ENCODE measurements around the gene PRR19.

The PRR19 gene

DNA sequence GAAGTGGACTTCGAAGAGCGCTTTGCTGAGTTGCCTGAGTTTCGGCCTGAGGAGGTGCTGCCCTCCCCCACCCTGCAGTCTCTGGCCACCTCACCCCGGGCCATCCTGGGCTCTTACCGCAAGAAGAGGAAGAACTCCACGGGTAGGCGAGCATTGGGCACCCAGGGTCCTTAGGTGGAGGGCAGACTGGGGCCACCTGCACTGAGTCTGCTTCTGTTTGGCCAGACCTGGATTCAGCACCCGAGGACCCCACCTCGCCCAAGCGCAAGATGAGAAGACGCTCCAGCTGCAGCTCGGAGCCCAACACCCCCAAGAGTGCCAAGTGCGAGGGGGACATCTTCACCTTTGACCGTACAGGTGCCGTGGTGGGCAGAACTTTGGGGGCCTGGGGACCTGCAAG is 8.0 kb upstream of the PRR19 start:
- Histone ChIP-seq H3K79me2 (ENCODE audit: control insufficient read depth, low read length) (no peaks in the 10 kb centered on the region), H3K4me3 (ENCODE audit: low read length) (no peak overlapping the region), H3F3A (ENCODE audit: control insufficient read depth, insufficient read depth) (peaks cover 2% of the 10 kb centered on the region; the same call in 1 of the 2 replicates), H4K20me1 (ENCODE audit: control insufficient read depth, insufficient read depth, low read depth, low read length) (no peaks in the 10 kb centered on the region), H3K36me3 (ENCODE audit: control insufficient read depth, low read length) (peaks cover 76% of the 10 kb centered on the region), H3K9me3 (ENCODE audit: control insufficient read depth, insufficient read depth, low read length) (no peaks in the 10 kb centered on the region), H3K4me2 (ENCODE audit: low read length) (no peak overlapping the region), H3K4me1 (ENCODE audit: control insufficient read depth, low read length) (peaks cover 3% of the 10 kb centered on the region; the same call in 1 of the 2 replicates), H3K27me3 (ENCODE audit: control insufficient read depth, low read length) (no peaks in the 10 kb centered on the region), H3K27ac (ENCODE audit: low read depth, low read length) (no peak overlapping the region), H3K9me2 (replicated peaks; ENCODE audit: control insufficient read depth, low read length) (no peaks in the 10 kb centered on the region)
- TF ChIP-seq, protein P1, sequence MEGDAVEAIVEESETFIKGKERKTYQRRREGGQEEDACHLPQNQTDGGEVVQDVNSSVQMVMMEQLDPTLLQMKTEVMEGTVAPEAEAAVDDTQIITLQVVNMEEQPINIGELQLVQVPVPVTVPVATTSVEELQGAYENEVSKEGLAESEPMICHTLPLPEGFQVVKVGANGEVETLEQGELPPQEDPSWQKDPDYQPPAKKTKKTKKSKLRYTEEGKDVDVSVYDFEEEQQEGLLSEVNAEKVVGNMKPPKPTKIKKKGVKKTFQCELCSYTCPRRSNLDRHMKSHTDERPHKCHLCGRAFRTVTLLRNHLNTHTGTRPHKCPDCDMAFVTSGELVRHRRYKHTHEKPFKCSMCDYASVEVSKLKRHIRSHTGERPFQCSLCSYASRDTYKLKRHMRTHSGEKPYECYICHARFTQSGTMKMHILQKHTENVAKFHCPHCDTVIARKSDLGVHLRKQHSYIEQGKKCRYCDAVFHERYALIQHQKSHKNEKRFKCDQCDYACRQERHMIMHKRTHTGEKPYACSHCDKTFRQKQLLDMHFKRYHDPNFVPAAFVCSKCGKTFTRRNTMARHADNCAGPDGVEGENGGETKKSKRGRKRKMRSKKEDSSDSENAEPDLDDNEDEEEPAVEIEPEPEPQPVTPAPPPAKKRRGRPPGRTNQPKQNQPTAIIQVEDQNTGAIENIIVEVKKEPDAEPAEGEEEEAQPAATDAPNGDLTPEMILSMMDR (IDR thresholded peaks at IDR 0.05; ENCODE audit: low read depth, low read length, poor library complexity, severe bottlenecking) = no peak
- TF ChIP-seq EZH2phosphoT487 (IDR thresholded peaks at IDR 0.05; ENCODE audit: borderline replicate concordance, low read length) = no peak

DNA sequence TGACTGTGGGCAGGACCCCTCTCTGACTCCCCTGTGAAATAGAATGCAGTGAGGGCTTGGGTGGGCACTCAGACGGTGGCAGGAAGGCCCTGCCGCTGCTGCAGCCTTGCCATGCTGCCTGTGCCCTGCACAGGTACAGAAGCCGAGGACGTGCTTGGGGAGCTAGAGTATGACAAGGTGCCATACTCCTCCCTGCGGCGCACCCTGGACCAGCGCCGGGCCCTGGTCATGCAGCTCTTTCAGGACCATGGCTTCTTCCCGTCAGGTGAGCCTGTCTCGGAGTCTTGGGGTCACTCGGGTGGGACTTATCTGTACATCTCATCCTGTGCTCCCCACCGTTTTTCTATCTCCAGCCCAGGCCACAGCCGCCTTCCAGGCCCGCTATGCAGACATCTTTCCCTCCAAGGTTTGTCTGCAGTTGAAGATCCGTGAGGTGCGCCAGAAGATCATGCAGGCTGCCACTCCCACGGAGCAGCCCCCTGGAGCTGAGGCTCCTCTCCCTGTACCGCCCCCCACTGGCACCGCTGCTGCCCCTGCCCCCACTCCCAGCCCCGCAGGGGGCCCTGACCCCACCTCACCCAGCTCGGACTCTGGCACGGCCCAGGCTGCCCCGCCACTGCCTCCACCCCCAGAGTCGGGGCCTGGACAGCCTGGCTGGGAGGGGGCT is 7.3 kb upstream of the PRR19 start:
- peaks cover 69% of the 10 kb centered on the region for H3K36me3 ChIP-seq (ENCODE audit: control insufficient read depth, low read length)
- H3K79me2 ChIP-seq (ENCODE audit: control insufficient read depth, low read length) = no peaks in the 10 kb centered on the region

DNA sequence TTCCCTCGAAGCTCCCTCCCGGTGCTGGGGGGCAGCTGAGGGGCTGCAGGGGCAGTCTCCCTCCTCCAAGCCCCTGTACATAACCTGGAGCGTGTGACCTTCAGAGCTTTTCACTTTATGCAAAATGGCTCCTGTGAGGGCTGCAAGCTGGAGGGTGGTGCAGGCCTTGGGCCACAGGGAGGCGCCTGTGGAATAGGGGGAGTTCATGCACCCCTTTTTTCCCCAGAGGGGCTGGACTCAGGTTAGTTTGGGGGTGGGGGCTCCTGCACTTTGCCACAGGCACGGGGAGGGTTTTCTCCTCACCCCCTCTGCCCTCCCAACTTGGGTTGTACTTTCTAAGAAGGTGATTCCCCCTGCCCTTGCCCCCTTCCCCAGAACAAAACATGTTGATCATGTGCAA is 6.6 kb upstream of the PRR19 start:
- H3K27me3 ChIP-seq (ENCODE audit: control insufficient read depth, low read length) = no peaks in the 10 kb centered on the region
- no peaks in the 10 kb centered on the region for H3K9me3 ChIP-seq (ENCODE audit: control insufficient read depth, insufficient read depth, low read length)
- peaks cover 65% of the 10 kb centered on the region for H3K36me3 ChIP-seq (ENCODE audit: control insufficient read depth, low read length)
- H3K4me2 ChIP-seq (ENCODE audit: low read length) = no peak overlapping the region
- H3K4me1 ChIP-seq (ENCODE audit: control insufficient read depth, low read length) = peaks cover 3% of the 10 kb centered on the region; the same call in 1 of the 2 replicates
- no peak overlapping the region for H3K27ac ChIP-seq (ENCODE audit: low read depth, low read length)
- TF ChIP-seq, protein P1 (IDR thresholded peaks at IDR 0.05; ENCODE audit: low read depth, low read length, poor library complexity, severe bottlenecking) = no peak
- no peak for TF ChIP-seq EZH2phosphoT487 (IDR thresholded peaks at IDR 0.05; ENCODE audit: borderline replicate concordance, low read length)
- H4K20me1 ChIP-seq (ENCODE audit: control insufficient read depth, insufficient read depth, low read depth, low read length) = no peaks in the 10 kb centered on the region
- no peaks in the 10 kb centered on the region for H3K9me2 ChIP-seq (replicated peaks; ENCODE audit: control insufficient read depth, low read length)
- peaks cover 2% of the 10 kb centered on the region; the same call in 1 of the 2 replicates for H3F3A ChIP-seq (ENCODE audit: control insufficient read depth, insufficient read depth)
- H3K4me3 ChIP-seq (ENCODE audit: low read length) = no peak overlapping the region
- no peaks in the 10 kb centered on the region for H3K79me2 ChIP-seq (ENCODE audit: control insufficient read depth, low read length)

More for the DNA sequence above, 7.3 kb upstream of the PRR19 start:
- H3K27ac ChIP-seq (ENCODE audit: low read depth, low read length) = no peak overlapping the region
- no peak overlapping the region for H3K4me3 ChIP-seq (ENCODE audit: low read length)
- no peaks in the 10 kb centered on the region for H3K9me2 ChIP-seq (replicated peaks; ENCODE audit: control insufficient read depth, low read length)
- TF ChIP-seq, protein P1 (IDR thresholded peaks at IDR 0.05; ENCODE audit: low read depth, low read length, poor library complexity, severe bottlenecking) = no peak
- TF ChIP-seq EZH2phosphoT487 (IDR thresholded peaks at IDR 0.05; ENCODE audit: borderline replicate concordance, low read length) = no peak
- no peak overlapping the region for H3K4me2 ChIP-seq (ENCODE audit: low read length)
- no peaks in the 10 kb centered on the region for H4K20me1 ChIP-seq (ENCODE audit: control insufficient read depth, insufficient read depth, low read depth, low read length)
- H3K4me1 ChIP-seq (ENCODE audit: control insufficient read depth, low read length) = peaks cover 3% of the 10 kb centered on the region; the same call in 1 of the 2 replicates
- H3K9me3 ChIP-seq (ENCODE audit: control insufficient read depth, insufficient read depth, low read length) = no peaks in the 10 kb centered on the region
- H3F3A ChIP-seq (ENCODE audit: control insufficient read depth, insufficient read depth) = peaks cover 2% of the 10 kb centered on the region; the same call in 1 of the 2 replicates
- no peaks in the 10 kb centered on the region for H3K27me3 ChIP-seq (ENCODE audit: control insufficient read depth, low read length)

All from DOHH2 (cell line).